Amniotic stem cell (primary cell): Measurements from ENCODE around the gene FICD.
"Not testable (repeated sequence)": the region's sequence is repeated elsewhere in the genome, so short reads cannot be mapped to it uniquely, and the experiment has no call there.

Experiments used
- DNase-seq: peaks from one replicate; lab custom pipeline; 2025; lab: John Stamatoyannopoulos, UW

The FICD gene

DNA sequence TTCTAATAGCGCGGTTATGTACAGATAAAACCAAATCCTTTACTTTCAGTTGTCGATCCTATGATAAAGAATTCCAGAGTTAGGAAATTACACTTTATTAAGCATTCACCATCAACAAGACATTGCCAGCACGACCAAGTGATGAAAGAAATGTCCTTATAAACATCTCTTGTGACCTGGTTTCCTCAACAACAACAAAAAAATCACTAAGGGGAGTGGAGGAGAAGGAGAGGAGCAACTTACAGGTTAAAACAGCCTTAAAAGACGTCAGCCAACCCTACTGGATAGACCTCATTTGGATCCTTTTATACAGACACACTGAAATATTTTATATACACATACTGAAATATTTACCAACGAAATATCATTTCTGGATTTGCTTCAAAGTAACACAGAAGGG lies 23.1 kb downstream of the FICD start:
- DNase-seq, result no peak

DNA sequence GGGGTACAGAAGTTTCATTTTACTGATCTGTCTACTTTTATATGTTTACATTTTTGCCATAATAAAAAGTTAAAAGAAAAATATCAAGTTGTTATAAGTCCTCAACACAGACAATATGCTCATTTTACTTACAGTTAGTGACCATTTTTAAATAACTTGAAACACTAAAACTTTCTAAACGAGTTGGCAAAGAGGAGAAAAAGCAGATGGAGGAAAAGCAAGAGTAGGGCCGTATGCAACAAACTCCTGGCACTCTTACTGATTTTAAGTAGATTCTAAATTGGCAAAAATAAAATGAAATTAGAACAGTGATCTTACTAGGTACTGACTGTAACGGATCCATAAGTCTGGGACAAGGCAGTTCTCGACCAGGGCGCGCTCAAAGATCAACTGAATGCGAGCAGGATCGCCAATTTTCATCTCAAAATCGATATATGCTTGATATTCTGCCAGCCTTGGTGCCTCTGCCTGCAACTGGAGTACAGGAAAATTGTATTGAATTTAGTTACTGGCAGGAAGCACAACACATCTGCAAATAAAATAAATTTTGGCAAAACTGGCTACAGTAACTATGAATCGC lies 23.6 kb downstream of the FICD start:
- DNase-seq, result no peak

DNA sequence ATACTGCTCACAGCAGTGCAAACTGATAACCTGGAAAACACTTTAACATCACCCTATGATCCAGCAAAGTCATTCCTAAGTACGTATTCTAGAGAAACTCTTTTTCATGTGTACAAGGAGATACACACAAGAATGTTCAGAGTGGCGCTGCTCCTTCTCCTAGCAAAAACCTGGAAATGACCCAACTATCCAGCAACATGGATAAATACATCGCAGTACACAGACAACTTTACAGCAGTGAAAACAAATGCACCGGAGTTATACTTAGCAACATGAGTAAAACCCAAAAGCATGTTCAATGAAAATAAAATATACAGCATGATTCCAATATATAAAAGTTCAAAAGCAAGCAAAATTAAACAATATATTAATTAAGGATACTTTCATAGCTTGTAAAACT lies 27.2 kb downstream of the FICD start:
- DNase-seq, result no peak

DNA sequence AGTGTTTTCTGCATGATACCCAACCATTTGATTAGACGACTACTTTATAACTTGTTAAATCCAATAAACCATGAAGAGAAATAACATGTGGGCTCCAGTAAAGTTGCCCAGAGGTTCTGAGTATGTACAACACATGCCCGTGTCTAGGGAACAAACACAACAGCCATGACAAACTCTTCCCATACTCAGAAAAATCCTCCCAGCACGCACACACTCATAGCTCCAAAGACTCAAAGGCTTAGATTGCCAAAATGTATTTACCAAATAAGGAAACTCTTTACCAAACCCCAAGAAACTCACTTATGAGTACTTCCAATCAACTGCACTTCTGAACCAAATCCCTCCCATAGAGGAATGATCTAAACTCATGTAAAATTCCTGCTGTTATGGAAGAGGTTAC lies 28.6 kb downstream of the FICD start:
- no peak for DNase-seq

DNA sequence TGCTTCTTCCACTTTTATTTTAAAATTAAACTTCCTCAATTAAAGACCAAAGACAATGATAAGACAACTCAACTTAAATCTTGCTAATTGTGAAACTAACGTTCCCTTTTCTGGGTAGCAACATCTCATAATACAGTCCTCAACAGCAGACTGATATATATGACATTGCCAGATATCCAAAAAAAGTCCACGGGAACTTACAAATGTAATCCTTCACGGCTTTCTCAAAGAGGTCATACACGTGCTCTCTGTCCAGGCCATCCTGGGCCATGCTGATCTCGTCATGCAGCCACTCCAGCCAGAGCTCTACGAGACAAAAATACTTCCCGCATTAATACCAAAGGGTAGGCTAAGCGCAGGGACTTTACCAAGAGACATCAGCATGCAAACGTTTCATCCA lies 32.6 kb downstream of the FICD start:
- no peak for DNase-seq

DNA sequence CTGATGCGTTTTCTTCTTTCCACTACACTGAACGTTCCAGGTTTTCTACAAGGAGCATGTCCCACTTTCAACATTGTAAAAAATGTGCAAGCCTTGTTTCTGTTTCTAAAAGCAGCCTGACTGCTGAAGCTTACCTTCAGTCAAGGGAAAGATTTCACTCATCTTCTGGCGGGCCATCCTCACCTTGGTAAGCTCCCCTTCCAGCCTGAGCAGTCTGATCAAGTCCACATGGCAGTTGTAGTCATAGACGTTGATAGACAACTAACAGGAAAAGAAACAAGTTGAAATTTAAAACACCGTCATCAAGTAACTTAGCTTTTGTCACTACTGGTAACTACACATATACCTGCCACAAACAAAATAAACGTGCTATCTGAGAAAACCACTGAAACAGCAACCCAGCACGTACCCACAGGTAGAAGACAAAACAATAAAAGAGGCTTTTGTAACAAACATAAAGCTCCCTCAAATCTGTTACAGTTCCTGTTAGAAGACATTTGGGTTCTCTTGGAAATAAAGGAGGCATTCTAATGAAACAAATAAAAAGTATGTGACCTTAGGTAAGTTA lies 34.0 kb downstream of the FICD start:
- DNase-seq, result no peak

DNA sequence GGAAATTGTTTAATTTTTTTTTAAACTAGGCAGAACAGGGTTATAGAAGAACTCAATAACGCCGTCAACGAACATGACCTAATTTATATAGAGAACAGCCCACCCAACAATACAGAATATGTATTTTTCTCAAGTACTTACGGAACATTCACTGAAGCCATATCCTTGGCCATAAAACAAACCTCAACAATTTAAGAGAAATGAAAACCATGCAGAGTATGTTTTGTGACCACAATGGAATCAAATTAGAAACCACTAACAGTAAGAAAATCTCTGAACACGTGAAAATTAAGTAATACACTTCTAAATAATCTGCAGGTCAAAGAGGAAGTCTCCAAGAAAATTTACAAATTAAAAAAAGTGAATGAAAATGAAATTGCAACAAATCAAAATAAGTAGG lies 36.5 kb downstream of the FICD start:
- DNase-seq, result no peak

DNA sequence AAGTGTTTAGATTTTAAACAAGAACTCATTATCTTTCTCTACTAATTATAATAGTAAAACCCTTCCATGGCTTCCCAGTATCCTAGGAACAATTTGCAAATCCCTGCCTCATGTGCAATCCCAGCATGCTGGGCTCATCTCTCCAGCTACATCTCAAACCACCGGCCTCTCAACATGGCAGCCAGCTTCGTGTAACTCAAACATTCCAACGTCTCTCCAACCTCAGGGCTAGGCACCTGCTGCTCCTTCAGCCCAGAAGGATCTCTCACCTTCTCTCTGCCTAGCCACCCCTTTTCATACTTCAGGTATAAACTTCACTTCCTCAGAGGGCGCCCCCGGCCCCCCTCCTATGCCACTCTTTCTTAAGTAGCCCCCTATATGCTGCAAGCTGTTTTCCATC lies 38.7 kb downstream of the FICD start:
- no peak for DNase-seq

DNA sequence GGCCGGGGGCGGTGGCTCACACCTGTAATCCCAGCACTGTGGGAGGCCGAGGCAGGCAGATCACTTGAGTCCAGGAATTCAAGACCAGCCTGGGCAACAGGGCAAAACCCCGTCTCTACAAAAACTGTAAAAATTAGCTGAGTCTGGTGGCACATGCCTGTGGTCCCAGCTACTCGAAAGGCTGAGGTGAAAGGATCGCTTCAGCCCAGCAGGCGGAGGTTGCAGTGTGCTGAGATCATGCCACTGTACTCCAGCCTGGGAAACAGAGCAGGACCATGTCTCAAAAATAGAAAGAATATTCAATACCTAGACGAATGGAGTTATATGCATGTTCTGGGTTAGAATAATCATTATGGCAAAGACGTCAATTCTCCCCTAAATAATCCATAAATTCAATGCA lies 40.3 kb downstream of the FICD start:
- DNase-seq, result not testable (repeated sequence)

DNA sequence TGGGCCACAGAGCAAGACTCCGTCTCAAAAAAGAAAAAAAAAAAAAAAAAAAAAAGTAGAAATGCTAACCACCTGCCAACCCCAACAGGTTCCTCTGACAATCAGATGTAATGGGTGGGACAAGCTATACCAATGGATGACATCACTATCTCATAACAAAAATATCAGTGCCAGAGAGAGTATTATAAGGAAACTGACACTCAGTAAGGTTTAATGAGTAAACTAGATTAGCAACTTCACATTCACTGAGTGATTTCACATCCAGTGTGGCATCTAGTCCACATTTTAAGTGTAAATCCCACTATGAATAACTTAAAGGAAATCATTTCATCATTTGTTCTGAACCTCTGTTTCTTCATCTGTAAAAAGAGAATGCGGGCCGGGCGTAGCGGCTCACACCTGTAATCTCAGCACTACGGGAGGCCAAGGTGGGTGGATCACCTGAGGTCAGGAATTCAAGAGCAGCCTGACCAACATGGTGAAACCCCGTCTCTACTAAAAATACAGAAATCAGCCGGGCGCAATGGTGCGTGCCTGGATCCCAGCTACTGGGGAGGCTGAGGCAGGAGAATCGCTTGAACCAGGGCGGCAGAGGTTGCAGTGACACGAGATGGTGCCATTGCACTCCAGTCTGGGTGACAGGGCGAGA lies 44.1 kb downstream of the FICD start:
- no peak for DNase-seq

DNA sequence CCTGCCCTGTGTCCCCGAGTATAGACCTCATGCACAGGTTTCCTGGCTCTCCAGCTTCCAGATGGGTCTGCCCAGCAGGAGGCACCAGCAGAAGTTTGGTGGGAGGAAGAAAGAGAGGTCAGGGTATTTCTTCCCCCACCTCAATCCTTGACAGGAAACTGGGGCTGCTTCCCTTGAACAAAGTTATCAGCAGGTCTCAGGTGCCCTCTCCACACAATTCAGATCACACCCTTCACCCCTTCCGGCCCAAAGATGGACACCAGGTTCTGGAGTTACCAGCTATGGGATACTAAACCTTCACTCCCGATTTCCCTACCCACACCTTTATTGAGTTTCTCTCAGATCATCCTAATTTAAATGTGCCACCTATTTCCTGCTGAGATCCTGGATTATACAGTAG lies 44.7 kb downstream of the FICD start:
- DNase-seq, result no peak

DNA sequence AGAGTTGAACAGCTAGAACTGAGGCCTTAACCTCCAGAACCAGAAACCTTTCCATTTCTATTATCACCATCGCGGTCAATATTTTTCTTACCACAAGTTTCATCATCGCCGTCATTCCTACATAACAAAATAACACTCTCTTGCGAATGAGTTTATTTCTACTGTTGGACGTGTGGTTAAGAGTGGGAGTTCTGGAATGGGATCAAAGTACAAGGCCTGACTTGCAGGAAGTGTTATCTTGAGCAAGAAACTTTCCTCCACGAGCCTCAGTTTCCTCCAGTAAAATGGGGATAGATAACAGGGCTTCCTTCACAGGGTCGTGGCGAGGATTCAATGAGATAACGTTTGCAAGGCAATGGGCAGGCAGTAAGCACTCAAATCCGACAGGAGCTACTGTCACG lies 45.2 kb downstream of the FICD start:
- DNase-seq, result no peak

DNA sequence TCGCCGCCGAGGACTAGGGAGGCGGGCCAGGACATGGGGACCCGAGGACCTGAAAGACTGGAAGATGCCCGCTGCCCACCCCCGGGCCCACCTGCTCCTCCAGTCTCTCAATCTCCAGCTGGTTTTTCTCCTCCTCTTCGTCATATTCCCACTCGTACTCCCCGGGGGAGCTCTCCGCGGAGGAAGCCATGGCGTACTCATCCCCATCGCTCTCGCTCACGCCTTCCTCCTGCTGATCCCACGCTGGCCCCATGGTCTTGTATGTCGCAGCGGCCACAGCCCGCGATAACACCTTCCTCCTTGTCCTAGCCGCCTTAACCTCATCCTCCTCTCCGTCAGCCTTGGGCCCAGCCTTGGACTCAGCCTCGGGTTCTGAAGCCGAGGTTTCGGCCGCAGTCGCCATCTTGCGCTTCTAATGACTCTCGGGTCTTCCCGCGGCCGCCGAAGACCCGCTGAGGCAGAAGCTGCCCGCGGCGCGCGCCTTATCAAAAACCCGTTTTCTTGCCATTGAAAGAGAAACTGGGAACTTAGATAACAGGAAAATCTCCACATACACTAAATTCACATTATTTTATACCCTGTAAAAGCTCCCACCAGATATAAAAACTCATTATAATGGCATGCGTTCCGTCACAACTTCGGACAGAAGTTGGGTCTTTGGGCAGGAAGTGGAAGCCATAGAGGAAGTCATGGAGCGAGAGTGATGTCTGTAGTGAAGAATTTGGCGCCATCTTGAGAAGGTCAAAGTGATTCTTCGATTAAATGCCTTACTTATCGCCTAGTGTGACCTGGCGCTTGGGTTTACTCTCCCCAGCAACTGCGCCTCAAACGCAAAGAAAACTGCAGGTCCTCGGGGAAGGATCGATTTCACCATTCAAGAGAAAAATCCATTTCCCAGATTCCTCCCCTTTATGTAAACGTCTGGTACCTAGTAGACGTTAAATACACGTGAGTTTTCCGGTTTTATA lies 46.0 kb downstream of the FICD start, which contains the start of gene SART3:
SART3 (minus strand) TSS at position 422 of the 968 bp plus-strand sequence; CDS start at position 403, 19 bp downstream.
- DNase-seq, result peak; percentile 71

DNA sequence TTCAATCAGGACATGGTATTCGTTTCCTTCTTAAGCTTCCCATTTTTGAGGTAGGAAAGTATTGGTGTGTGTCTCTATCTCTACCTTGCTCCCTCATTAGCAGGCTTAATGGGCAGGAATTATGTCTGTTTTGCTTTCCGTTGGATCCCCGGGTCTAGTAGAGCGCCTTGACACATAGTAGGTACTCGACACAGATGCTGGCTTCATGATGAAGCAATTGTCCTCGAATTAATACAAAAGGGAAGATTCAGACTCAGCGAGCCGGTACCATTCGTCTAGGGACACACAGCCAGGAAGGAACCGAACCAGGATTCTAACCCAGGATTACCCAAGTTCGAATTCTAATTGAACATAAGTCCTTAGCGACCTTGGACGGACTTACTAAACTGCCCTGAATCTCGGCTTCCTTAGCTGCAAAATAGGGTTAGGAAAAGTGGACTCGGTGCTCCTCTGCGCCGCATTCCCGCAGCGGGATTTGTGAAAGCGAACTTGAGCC lies 46.8 kb downstream of the FICD start:
- DNase-seq, result no peak

DNA sequence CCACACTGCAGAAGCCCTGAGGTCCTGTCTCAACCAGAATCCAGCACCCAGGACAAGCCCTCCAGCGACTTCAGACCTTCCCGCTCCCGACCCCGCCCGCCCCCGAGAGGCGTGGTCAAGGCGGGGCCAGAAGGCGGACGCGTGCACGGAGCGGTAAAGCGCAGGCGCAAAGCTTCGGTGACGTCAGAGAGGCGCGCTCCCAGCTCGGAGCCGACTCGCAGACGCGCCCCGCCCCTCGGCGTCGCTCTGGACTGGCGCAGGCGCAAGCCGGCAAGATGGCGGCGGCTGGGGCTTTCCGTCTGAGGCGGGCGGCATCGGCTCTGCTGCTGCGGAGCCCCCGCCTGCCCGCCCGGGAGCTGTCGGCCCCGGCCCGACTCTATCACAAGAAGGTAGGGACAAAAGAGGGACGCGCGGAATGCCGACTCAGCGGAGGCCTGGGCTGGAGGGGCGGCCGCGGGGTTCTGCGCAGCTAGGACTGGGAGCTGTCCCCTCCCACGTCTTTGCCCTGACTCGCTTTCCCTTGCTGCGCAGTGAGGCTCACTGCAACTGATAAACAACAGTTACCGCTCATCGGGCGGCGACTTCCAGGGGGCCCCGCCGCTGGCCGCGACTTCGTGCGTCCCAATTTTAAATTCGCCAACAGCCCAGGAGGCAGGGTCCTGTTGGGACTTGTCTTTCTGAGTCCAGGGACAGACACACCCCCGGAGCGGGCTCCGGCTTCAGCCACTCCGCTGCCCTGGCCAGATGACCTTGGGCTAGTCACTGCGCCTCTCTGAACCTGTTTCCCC lies 47.5 kb downstream of the FICD start, which contains the start of gene ISCU:
ISCU (plus strand) TSS at position 249 of the 788 bp plus-strand sequence; CDS start at position 276, 27 bp downstream.
- DNase-seq, result peak; percentile 95

DNA sequence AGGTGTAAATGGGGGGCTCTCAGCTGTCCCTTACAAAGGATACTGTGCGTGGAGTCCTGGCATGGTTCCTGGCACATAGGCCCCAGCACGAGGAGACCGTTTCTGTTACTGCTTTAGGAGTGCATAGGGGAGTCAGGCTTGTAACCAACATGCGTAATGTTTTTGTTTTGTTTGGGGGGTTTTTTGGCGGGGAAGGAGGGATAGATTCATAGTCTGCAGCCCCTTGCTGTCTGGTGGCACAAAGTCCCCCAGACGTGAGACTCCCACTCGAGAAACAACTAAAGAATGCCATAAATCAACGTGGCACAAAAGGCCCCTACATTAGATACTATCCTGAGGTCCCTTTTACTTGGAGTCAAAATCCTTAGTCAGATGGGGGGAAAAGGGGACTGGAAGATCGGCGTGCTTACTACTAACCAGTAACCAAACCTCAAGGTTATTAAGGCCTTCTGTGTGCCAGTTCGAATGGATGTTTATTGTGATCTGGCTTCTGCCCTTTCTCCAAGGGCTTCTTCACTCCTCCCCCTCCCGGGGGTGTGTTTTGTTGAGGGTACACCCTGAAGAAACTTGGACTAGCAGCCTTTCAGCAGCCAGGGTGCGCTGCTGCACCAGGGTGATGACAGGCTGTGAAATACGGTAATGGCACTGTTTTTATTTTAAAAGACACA lies 48.2 kb downstream of the FICD start:
- peak; percentile 84 for DNase-seq

DNA sequence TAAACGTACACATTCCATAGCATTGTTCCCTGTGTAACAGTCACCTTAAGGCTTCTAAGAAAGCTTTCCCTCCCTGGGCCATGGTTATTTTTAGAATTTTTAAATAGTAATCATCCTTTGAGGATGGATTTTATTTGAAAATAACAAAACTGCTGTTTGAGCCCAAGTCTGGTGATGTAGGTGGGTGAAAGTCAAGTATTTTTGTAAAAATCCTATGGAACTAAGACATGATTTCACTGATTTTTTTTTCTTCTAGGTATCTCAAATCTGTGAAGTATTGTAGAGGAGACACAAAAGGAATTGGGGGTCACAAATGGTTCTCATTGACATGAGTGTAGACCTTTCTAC lies 48.7 kb downstream of the FICD start:
- DNase-seq, result no peak

DNA sequence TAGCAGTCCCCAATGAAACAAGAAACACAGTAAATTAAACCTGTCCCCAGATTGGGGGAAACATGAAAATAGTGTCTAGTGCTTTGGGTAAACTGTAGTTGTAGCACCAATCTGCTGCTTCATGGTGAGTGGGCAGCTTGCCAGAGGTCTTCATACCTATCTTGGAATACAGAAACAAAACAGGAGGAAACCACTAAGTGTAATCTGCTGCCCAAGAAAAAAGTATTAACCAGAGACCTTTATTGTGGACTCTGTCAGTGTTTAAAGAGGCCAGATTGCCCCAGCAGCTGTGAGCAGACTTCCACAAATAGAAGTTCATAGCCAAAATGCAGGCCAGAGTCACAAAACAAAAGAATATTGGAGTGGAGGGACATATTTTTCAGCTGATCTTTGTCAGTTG lies 49.6 kb downstream of the FICD start:
- DNase-seq, result no peak

DNA sequence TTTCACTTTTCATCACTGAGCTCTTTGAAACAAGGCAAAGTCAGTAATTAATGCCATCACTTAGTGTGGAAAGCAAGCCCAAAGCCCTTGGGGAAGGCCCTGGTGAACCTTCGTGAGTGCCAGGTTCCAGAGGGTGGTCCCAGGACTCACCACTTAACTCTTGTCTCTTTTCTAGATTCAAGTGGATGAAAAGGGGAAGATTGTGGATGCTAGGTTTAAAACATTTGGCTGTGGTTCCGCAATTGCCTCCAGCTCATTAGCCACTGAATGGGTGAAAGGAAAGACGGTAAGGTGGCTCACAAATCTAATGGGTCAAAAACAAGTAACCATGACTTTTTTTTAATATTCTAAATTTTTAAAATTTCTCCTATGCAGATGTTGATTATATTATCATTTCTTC lies 50.1 kb downstream of the FICD start:
- no peak for DNase-seq

DNA sequence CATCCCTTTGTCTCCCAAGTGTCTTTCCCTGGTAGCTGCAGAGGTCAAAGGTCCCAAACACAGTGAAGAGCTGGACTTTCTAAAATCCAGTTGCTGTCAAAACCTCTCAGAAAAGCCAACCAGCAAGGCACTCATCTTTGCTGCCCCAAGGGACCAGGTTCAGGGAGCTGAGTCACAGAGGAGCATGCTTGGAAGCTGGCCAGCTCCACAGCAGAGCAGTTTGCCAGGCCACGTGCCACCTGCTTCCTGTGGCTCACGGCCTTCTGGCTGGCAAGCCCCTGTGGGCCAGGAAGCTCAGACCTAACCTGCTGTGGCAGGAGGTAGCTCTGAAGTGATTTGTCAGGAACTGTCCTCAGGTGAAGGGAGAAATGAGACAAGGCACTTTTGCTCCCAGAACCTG lies 50.9 kb downstream of the FICD start:
- DNase-seq, result no peak

DNA sequence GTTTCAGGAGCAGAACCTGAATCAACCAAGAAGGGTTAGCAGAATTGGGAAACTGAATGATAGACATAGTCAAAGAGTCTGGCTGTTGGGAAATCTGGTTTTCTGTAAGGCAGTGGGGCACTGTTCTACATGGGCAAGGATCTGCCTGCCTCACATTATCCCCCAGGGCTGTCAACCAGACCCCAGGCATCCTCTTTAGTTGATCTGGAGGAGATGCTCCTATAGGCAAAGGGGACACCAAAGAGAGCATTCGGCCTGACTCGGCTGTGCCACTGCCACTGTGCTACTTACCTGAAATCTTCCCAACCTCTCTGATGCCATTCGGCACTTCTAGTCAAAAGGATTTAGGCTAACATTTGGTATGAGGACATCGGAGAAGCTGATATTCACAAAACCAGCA lies 51.4 kb downstream of the FICD start:
- no peak for DNase-seq
